ENCODE measurements around the gene PBOV1. TPM values are rescaled to one million over a fixed set of nuclear protein-coding genes. Genes with fewer than 3 reads are reported as not detected.
"Not testable (repeated sequence)": the region's sequence is repeated elsewhere in the genome, so short reads cannot be mapped to it uniquely, and the experiment has no call there.

Gene PBOV1
- total RNA-seq, 1 experiment from 2014 or later, result not detected

DNA sequence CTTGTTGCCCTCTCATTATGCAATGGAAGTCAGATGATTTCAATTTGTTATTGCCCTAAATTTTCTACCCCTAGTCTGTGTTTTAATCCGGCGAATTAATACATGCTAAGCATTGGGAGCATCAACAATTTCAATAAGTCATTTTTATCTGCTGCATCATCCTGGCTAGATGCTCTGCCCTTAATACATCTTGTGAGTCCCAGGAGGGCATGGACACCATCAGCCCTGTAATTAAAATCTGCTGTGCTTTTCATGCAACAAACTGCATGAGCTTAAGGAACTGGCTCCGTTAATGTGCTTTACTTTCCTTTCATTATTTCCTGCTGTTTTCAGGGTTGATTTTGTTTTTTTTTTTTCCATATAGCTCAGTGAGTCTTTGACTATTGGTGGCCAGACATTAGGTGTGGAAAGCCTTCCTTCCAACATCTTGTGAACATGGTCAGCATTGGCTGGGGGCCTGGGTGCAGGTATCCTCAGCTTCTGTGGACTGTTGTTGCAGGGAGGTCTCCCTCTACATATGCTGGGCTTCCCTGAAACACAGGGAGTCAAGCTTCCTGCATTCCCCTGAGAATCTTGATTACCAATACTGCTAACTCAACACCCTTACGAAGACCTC, 8.5 kb upstream of the PBOV1 start:
- H3K4me3 ChIP-seq (ENCODE audit: low read length), result no peak overlapping the region
- no peak overlapping the region for H2AFZ ChIP-seq (ENCODE audit: low read length)
- no peak overlapping the region for H3K9ac ChIP-seq (ENCODE audit: low read length)
- no peaks in the 10 kb centered on the region for H3K36me3 ChIP-seq (ENCODE audit: insufficient read depth, low read length)
- H3K79me2 ChIP-seq (ENCODE audit: low read length), result no peaks in the 10 kb centered on the region
- H3K4me1 ChIP-seq (ENCODE audit: low read length), result peaks cover 6% of the 10 kb centered on the region
- no peaks in the 10 kb centered on the region for H4K20me1 ChIP-seq (ENCODE audit: insufficient read depth, low read depth, low read length)
- no peak for DNase-seq
- no peak overlapping the region for H3K4me2 ChIP-seq (ENCODE audit: low read depth, low read length, poor library complexity, severe bottlenecking)
- H3K9me3 ChIP-seq (ENCODE audit: low read length), result no peaks in the 10 kb centered on the region
- H3K27ac ChIP-seq (ENCODE audit: low read length), result no peak overlapping the region
- H3K9me2 ChIP-seq (replicated peaks; ENCODE audit: insufficient read depth, low read length), result no peaks in the 10 kb centered on the region
- no peaks in the 10 kb centered on the region for H3K27me3 ChIP-seq (ENCODE audit: low read length)

DNA sequence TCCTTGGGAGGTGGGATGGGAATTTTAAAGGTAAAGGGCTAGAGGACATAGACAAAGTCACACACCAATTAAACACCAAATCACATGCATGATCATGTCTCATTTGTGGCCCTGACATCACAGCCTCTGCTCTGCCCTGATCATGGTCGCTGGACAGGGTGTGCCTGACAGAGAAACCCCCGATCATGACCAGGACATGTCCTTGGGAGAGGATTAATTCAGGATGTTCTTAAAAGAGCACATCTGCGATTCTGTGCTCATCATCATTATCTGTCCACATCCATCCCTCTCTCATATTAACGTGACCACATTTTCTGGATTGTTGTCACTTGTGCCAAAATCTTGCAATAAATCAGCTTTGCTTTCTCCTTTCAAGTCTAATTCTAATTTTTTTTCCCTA, 7.7 kb upstream of the PBOV1 start:
- Histone ChIP-seq H3K27ac (ENCODE audit: low read length) (no peak overlapping the region), H4K20me1 (ENCODE audit: insufficient read depth, low read depth, low read length) (no peaks in the 10 kb centered on the region), H3K27me3 (ENCODE audit: low read length) (no peaks in the 10 kb centered on the region), H3K36me3 (ENCODE audit: insufficient read depth, low read length) (no peaks in the 10 kb centered on the region), H3K9me3 (ENCODE audit: low read length) (no peaks in the 10 kb centered on the region), H3K9ac (ENCODE audit: low read length) (no peak overlapping the region), H3K9me2 (replicated peaks; ENCODE audit: insufficient read depth, low read length) (no peaks in the 10 kb centered on the region), H3K79me2 (ENCODE audit: low read length) (no peaks in the 10 kb centered on the region), H2AFZ (ENCODE audit: low read length) (no peak overlapping the region), H3K4me3 (ENCODE audit: low read length) (no peak overlapping the region), H3K4me2 (ENCODE audit: low read depth, low read length, poor library complexity, severe bottlenecking) (no peak overlapping the region), H3K4me1 (ENCODE audit: low read length) (no peaks in the 10 kb centered on the region)
- no peak for DNase-seq

GRCh38 chr6:138222901-138223546, 4.7 kb upstream of the PBOV1 start:
- H3K36me3 ChIP-seq (ENCODE audit: insufficient read depth, low read length), result no peaks in the 10 kb centered on the region
- H3K79me2 ChIP-seq (ENCODE audit: low read length), result no peaks in the 10 kb centered on the region
- H3K4me2 ChIP-seq (ENCODE audit: low read depth, low read length, poor library complexity, severe bottlenecking), result no peak overlapping the region
- no peaks in the 10 kb centered on the region for H3K4me1 ChIP-seq (ENCODE audit: low read length)
- H3K9me2 ChIP-seq (replicated peaks; ENCODE audit: insufficient read depth, low read length), result no peaks in the 10 kb centered on the region
- no peaks in the 10 kb centered on the region for H3K27me3 ChIP-seq (ENCODE audit: low read length)
- H3K9me3 ChIP-seq (ENCODE audit: low read length), result no peaks in the 10 kb centered on the region
- no peak overlapping the region for H3K27ac ChIP-seq (ENCODE audit: low read length)
- no peak overlapping the region for H3K9ac ChIP-seq (ENCODE audit: low read length)
- no peak overlapping the region for H2AFZ ChIP-seq (ENCODE audit: low read length)
- no peaks in the 10 kb centered on the region for H4K20me1 ChIP-seq (ENCODE audit: insufficient read depth, low read depth, low read length)
- DNase-seq, result no peak
- H3K4me3 ChIP-seq (ENCODE audit: low read length), result no peak overlapping the region

GRCh38 chr6:138219901-138220300, 1.6 kb upstream of the PBOV1 start:
- Histone ChIP-seq H3K27ac (ENCODE audit: low read length) (no peak overlapping the region), H3K9ac (ENCODE audit: low read length) (no peak overlapping the region), H2AFZ (ENCODE audit: low read length) (no peak overlapping the region), H3K36me3 (ENCODE audit: insufficient read depth, low read length) (no peaks in the 10 kb centered on the region), H3K9me2 (replicated peaks; ENCODE audit: insufficient read depth, low read length) (no peaks in the 10 kb centered on the region), H3K4me3 (ENCODE audit: low read length) (no peak overlapping the region), H3K79me2 (ENCODE audit: low read length) (no peaks in the 10 kb centered on the region), H4K20me1 (ENCODE audit: insufficient read depth, low read depth, low read length) (no peaks in the 10 kb centered on the region), H3K4me1 (ENCODE audit: low read length) (no peaks in the 10 kb centered on the region), H3K27me3 (ENCODE audit: low read length) (no peaks in the 10 kb centered on the region), H3K9me3 (ENCODE audit: low read length) (no peaks in the 10 kb centered on the region), H3K4me2 (ENCODE audit: low read depth, low read length, poor library complexity, severe bottlenecking) (no peak overlapping the region)
- no peak for DNase-seq

DNA sequence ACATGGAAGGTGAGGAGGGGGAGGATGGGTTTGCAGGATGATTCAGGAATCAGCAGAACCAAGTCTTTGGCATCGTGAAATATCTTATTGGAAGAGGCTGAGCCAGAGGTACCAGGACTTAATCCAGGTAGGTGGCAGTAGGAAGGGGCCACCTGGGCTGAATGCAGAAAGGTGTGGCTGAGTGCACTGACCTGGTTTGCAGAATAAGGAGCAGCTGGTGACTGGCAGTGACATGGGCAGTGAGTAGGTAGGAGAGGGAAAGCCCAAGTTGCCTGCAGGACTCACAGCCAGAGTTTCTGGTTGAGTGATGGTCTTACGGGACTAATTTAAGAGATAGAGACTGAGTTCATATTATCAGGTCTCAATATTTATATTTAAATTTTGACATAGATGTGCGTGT, 1.1 kb upstream of the PBOV1 start:
- Histone ChIP-seq H4K20me1 (ENCODE audit: insufficient read depth, low read depth, low read length) (no peaks in the 10 kb centered on the region), H3K4me2 (ENCODE audit: low read depth, low read length, poor library complexity, severe bottlenecking) (no peak overlapping the region), H3K9me3 (ENCODE audit: low read length) (no peaks in the 10 kb centered on the region), H3K4me3 (ENCODE audit: low read length) (no peak overlapping the region), H3K27ac (ENCODE audit: low read length) (no peak overlapping the region), H3K79me2 (ENCODE audit: low read length) (no peaks in the 10 kb centered on the region), H3K27me3 (ENCODE audit: low read length) (no peaks in the 10 kb centered on the region; the same call in 1 of the 2 replicates), H3K36me3 (ENCODE audit: insufficient read depth, low read length) (no peaks in the 10 kb centered on the region), H3K9me2 (replicated peaks; ENCODE audit: insufficient read depth, low read length) (no peaks in the 10 kb centered on the region), H3K9ac (ENCODE audit: low read length) (no peak overlapping the region), H2AFZ (ENCODE audit: low read length) (no peak overlapping the region), H3K4me1 (ENCODE audit: low read length) (no peaks in the 10 kb centered on the region)
- DNase-seq, result no peak

- Histone ChIP-seq H3K4me3 (ENCODE audit: low read length) (no peak overlapping the region), H3K27me3 (ENCODE audit: low read length) (no peaks in the 10 kb centered on the region; the same call in 1 of the 2 replicates), H3K36me3 (ENCODE audit: insufficient read depth, low read length) (no peaks in the 10 kb centered on the region), H3K27ac (ENCODE audit: low read length) (no peak overlapping the region), H3K9me2 (replicated peaks; ENCODE audit: insufficient read depth, low read length) (no peaks in the 10 kb centered on the region), H3K9me3 (ENCODE audit: low read length) (no peaks in the 10 kb centered on the region), H3K4me2 (ENCODE audit: low read depth, low read length, poor library complexity, severe bottlenecking) (no peak overlapping the region), H3K4me1 (ENCODE audit: low read length) (no peaks in the 10 kb centered on the region), H3K79me2 (ENCODE audit: low read length) (no peaks in the 10 kb centered on the region), H3K9ac (ENCODE audit: low read length) (no peak overlapping the region), H2AFZ (ENCODE audit: low read length) (no peak overlapping the region), H4K20me1 (ENCODE audit: insufficient read depth, low read depth, low read length) (no peaks in the 10 kb centered on the region)
- DNase-seq, result no peak
These were observed 3.1 kb downstream of the PBOV1 start for GRCh38 chr6:138215093-138215782.

DNA sequence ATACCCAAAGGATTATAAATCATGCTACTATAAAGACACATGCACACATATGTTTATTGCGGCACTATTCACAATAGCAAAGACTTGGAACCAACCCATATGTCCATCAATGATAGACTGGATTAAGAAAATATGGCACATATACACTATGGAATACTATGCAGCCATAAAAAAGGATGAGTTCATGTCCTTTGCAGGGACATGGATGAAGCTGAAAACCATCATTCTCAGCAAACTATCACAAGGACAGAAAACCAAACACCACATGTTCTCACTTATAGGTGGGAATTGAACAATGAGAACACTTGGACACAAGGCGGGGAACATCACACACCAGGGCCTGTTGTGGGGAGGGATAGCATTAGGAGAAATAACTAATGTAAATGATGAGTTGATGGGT, 5.8 kb downstream of the PBOV1 start:
- not testable (repeated sequence) for H4K20me1 ChIP-seq (ENCODE audit: insufficient read depth, low read depth, low read length); H3K79me2 ChIP-seq (ENCODE audit: low read length); H3K4me1 ChIP-seq (ENCODE audit: low read length); DNase-seq; H3K9me3 ChIP-seq (ENCODE audit: low read length); H3K9ac ChIP-seq (ENCODE audit: low read length); H3K4me2 ChIP-seq (ENCODE audit: low read depth, low read length, poor library complexity, severe bottlenecking); H3K27ac ChIP-seq (ENCODE audit: low read length); H2AFZ ChIP-seq (ENCODE audit: low read length); H3K36me3 ChIP-seq (ENCODE audit: insufficient read depth, low read length); H3K9me2 ChIP-seq (replicated peaks; ENCODE audit: insufficient read depth, low read length); H3K4me3 ChIP-seq (ENCODE audit: low read length); H3K27me3 ChIP-seq (ENCODE audit: low read length)

DNA sequence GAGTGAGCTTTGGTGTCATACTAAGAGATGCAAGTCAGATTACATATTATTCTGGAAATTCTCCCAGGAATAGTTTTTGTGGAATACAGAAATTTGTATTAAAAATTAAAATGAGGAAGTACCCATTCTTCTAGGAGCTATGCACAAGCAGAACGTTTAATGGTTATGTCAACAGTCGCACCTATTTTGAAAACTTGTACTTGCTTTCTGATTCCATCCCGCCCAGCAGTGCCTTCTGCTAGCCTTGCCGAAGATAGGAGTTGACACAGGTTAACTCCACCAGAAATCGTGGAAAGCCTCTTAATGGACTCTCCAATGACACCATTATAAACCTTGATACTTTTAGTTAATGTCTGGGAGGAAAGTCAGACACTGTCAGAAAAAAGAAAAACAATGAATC, 6.7 kb downstream of the PBOV1 start:
- no peaks in the 10 kb centered on the region; the same call in 1 of the 2 replicates for H3K27me3 ChIP-seq (ENCODE audit: low read length)
- no peak overlapping the region for H3K4me2 ChIP-seq (ENCODE audit: low read depth, low read length, poor library complexity, severe bottlenecking)
- no peaks in the 10 kb centered on the region for H3K36me3 ChIP-seq (ENCODE audit: insufficient read depth, low read length)
- H3K79me2 ChIP-seq (ENCODE audit: low read length), result no peaks in the 10 kb centered on the region
- no peaks in the 10 kb centered on the region for H3K9me2 ChIP-seq (replicated peaks; ENCODE audit: insufficient read depth, low read length)
- H3K4me1 ChIP-seq (ENCODE audit: low read length), result no peaks in the 10 kb centered on the region
- no peak for DNase-seq
- H2AFZ ChIP-seq (ENCODE audit: low read length), result no peak overlapping the region
- no peak overlapping the region for H3K4me3 ChIP-seq (ENCODE audit: low read length)
- no peak overlapping the region for H3K27ac ChIP-seq (ENCODE audit: low read length)
- H4K20me1 ChIP-seq (ENCODE audit: insufficient read depth, low read depth, low read length), result no peaks in the 10 kb centered on the region
- no peak overlapping the region for H3K9ac ChIP-seq (ENCODE audit: low read length)
- H3K9me3 ChIP-seq (ENCODE audit: low read length), result no peaks in the 10 kb centered on the region
